Raji (cell line): ENCODE measurements around the gene MST1.
A peak's percentile ranks its signal among the peaks of the same experiment; 100 is the strongest.

Source experiments
- POLR2A ChIP-seq: IDR thresholded peaks from 2 replicates; pipeline ENCODE4 v1.6.1; 2011; ENCODE audit warnings: low read depth, low read length, control low read depth; ENCODE audit not compliant: insufficient read depth

MST1 gene

GRCh38 chr3:49681543-49681942 is 7.7 kb downstream of the MST1 start:
- TF ChIP-seq POLR2A: no peak

- no peak for TF ChIP-seq POLR2A
Observed at GRCh38 chr3:49681232-49681522, 8.1 kb downstream of the MST1 start.

- TF ChIP-seq POLR2A: no peak
Observed at GRCh38 chr3:49680493-49681231, 8.6 kb downstream of the MST1 start.

- TF ChIP-seq POLR2A: no peak
Observed at GRCh38 chr3:49675912-49676311, 13.4 kb downstream of the MST1 start.

GRCh38 chr3:49674497-49674983 is 14.7 kb downstream of the MST1 start:
- TF ChIP-seq POLR2A: no peak

- peak; percentile 82 for TF ChIP-seq POLR2A
Observed at GRCh38 chr3:49673715-49674496, 15.4 kb downstream of the MST1 start, which contains the start of gene APEH. APEH (plus strand) TSS chr3:49674351; CDS start chr3:49674402, 51 bp downstream.

- no peak for TF ChIP-seq POLR2A
Observed at GRCh38 chr3:49673121-49673714, 16.1 kb downstream of the MST1 start.

- peak; percentile 62 for TF ChIP-seq POLR2A
Observed at GRCh38 chr3:49671291-49672288, 17.7 kb downstream of the MST1 start.

- TF ChIP-seq POLR2A: peak; percentile 13; the same call in 1 of the 2 replicates
Observed at GRCh38 chr3:49670940-49671290, 18.4 kb downstream of the MST1 start.

- no peak for TF ChIP-seq POLR2A
Observed at GRCh38 chr3:49669352-49669751, 19.9 kb downstream of the MST1 start.

GRCh38 chr3:49668861-49669260 is 20.4 kb downstream of the MST1 start:
- TF ChIP-seq POLR2A: no peak

GRCh38 chr3:49668414-49668797 is 20.9 kb downstream of the MST1 start:
- TF ChIP-seq POLR2A: no peak

- TF ChIP-seq POLR2A: no peak
Observed at GRCh38 chr3:49667701-49668413, 21.4 kb downstream of the MST1 start.

GRCh38 chr3:49666592-49666991 is 22.7 kb downstream of the MST1 start:
- no peak for TF ChIP-seq POLR2A
